NCI-H460 (cell line): Measurements from ENCODE around the gene NPR2. TPM values are rescaled to one million over a fixed set of nuclear protein-coding genes. Genes with fewer than 3 reads are reported as not detected.
A peak's percentile ranks its signal among the peaks of the same experiment; 100 is the strongest.

ENCODE experiments used
- DNase-seq: peaks from one replicate; pipeline ENCODE4 v3.0.0-alpha.2; 2016; ENCODE audit warnings: low read depth; ENCODE audit errors: extremely low read depth
- total RNA-seq: library from RNA; depleted of rRNA; stranded (reverse); fragments of >200 nt; shearing (Covaris generic); gene quantifications from 2 replicates; pipeline ENCODE4 v1.2.3, GENCODE V29; 2014

The NPR2 gene
- total RNA-seq, 1 experiment from 2014 or later = 7.0 TPM

DNA sequence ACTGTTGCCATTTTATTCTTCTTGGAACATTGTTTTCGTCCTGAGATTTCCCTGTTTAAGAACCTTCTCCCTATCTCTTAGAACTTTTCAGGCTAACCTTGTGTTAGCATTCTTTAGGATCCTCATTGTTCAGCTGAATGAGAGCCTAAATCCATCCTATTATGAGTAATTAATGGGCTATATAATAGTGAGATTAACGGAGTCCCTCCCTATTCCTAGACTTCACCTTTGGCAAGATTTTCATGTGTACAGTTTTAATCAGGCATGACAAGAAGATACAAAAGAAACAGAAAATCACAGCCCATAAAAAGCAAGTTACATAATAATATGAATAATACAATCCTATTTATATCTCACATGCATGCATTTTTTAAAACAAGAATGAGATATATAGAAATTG is 28.2 kb upstream of the NPR2 start:
- no peak for DNase-seq

DNA sequence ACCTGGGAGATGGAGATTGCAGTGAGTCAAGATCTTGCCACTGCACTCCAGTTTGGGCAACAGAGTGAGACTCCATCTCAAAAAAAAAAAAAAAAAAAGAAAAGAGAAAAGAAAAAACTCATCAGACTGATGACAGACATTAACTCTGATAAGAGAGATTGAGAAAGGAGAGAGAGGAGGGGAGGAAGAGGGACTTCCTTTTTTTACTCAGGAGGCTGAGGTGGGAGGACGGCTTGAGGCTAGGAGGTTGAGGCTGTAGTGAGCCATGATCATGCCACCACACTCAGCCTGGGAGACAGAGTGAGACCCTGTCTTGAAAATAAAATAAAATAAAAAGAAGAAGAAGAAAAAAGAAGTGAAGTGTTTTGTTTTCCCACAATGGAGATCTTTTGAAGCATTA is 27.6 kb upstream of the NPR2 start:
- DNase-seq = no peak

DNA sequence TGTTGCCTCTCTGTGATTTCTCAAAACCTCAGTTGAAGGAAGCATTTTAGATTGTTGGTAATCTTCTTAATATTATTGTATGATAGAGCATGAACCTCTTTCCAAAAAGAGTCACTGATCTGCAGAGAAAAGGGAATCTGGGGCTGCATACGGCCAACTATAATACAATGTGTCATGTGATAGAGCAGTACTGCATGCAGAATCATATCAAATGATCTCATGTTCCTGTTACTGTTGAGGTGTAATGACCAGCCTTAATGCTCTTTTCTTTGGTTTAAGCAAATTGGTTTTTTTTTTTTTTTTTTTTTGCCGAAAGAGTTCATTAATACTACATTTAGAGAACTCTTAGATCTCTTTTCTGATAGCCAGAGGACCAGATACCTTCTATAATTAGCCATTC is 24.4 kb upstream of the NPR2 start:
- no peak for DNase-seq

DNA sequence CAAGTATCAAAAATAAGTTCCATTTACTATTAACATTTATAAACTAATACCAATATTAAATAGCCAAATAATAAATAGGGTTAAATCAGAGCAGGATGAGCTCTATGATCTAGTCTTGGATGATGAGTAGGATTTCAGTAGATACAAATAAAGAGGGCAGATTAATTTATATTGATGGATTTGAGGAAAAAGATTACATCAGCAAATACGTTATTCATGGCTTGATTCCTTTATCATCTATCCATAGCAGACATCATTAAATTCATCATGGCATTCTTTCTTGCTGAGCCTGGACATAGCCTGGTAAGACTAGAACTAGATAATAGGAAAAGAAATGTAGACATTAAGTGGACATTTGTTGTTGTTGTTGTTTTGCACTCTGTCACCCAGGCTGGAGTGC is 23.9 kb upstream of the NPR2 start:
- no peak for DNase-seq

DNA sequence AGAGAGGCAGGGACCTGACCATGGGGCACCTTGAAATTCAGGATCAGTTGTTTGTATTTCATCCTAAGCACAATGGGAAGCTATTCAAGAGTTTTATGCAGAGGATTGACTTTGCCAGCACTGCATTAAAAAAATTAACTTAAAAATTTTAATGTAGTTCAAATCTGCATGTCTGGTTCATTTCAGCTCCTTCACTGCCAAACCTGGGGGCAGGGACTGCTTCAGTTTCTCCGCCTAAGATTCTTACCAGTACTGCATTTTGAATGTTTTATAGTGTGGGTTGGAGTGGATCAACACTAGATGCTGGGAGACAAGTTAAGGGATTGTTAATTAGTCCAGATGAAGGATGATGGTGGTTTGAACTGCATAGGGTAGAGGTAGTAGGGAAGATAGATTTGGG is 21.6 kb upstream of the NPR2 start:
- DNase-seq = no peak

DNA sequence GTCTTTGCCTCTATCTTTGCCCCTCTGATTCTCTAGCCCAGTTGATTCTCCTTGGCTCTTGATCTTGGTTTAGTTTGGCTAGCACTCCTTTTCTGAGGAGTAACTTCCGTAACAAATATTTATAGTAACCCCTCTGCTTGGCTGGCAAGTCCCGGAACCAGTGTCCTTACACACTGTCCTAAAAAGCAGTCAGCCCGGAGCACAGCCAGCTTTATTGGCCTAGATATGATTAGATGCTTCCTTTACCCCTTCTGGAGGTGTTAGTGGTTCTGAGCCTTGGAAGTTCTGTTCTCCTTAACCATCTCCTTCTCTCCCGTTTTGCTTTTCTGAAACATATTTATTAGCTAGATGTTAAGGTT is 20.3 kb upstream of the NPR2 start:
- DNase-seq = no peak

DNA sequence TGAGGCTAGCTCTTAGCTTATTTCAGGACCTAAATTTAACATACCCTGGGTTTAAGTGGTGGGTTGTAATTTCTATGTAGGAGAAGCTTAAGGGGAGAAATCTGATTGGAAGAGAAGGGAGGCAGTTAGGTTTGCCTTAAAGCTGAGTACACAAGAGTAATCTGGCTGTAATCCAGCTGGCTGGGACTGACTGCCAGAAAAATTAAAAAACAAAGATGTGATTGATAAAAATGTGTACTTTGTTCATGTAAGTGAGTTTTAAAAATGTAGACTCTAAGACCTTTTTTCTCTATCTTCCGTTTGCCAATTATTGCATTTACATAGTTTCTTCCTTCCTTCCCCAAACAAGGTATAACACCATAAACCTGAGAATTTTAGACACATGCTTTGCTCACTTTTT is 19.9 kb upstream of the NPR2 start:
- DNase-seq = no peak

DNA sequence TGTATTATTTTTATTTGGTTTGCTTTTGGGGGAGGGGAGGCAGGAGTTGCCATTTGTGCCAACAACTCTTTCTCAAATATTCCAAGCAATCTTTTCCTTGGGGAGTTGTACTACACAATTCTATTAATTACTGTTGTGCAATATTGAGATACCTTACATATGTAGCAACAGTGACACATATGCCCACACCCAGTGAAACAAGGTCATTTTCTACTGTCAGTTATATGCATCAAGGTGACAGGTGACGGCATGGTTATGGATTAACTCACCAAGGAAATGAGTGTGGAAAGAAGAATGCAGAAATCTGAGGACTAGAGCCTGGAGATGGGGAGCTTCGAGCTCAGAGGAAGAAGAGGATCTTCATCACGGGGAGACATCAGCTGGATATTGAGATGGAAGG is 19.4 kb upstream of the NPR2 start:
- no peak for DNase-seq

DNA sequence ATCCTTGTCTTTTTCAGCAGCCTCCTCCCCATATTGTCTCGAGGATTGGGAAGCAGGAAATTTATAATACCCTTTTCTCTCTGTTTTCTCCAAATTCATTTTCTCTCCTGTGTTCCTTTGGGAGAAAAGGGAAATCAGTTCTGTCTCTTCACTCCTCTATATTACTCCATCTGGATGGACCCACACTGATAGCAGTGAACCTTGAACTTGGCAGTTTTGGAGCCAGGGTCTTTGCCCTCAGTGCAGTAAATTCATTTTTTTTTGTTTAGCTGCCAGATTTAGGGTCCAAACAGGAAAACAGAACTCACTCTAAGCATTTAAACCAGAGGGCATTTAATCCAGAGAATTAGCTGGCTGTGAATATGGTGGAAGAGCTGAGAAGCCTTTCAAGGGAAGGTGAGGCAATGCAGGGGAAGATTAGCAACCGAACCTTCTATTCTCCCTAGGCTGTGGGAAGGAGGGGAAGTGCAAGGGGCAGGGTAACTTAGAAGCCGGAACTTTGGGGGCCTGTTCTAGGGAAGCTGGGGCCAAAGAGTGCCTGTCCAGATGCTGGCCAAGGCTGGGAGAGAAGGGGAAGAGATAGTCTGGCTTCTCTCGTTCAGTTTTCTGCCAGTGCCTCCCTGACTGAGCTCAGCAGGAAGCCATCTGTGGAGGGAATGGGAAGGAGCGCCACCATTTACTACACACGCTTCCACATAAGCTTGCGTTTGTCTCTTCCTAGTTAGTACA is 16.3 kb upstream of the NPR2 start:
- DNase-seq = no peak

DNA sequence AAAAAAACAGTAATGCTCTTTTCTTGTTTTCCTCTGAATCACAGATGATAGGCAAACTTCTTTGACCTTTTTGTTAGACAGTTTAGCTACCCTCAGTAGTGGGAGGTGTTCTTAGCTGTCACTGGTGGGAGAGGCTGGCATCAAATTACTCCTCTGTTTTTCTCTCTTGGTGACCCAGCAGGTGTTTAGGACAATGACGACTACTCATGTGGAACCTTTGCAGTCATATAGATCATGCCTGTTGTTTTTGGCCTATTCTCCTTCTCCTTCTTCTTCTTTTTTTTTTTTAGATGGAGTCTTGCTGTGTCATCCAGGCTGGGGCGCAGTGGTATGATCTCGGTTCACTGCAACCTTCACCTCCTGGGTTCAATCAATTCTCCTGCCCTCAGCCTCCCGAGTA is 15.4 kb upstream of the NPR2 start:
- DNase-seq = no peak

DNA sequence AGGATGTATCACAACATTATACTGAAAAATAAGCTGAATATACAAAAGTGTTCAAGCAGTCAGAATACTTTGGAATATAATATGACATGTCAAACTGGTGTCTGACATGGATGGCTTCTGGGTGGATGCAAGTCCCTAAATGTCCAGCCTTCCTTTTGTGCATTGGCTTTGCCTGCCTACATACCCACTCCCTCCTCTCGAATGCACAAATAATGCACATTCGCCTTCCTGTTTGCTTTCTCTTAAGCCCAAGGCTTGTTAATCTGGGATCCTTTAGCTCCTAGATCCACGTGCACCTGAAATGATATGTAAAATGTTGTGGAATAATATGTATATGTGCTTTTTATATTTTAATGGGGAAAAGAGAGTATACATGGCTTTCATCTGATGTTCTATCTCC is 12.9 kb upstream of the NPR2 start:
- DNase-seq = no peak

DNA sequence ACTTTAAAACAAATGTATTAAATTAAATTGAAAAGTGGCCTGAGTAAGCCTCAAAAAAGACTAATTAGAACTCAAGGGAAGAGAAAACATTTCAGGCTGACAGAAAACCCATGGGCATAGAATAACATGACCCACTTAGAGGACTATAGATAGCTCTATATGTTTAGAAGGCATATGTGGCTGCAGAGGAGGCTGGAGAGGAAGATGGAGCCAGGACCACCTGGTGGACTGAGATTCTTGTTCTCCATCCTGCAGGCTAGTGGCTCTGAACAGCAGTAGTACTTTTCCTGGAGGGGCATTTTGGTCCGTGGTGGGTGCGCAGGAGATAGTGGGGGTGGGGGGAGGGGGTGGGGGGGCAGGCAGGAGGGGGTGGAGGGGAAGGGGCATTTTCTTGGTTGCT is 10.3 kb upstream of the NPR2 start:
- DNase-seq = no peak

DNA sequence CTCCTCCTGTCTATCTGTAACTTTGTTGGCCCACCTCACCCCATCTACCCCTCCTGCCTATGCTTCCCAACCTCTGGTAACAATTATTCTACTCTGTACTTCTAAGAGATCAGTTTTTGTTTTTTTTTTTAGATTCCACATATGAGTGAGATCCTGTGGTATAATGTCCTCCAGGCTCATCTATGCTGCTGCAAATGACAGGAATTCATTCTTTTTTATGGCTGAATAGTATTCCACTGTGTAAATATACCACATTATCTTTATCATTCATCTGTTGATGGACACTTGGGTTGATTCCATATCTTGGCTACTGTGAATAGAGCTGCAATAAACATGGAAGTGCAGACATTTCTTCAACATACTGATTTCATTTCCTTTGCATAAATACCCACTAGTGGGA is 8.0 kb upstream of the NPR2 start:
- no peak for DNase-seq

DNA sequence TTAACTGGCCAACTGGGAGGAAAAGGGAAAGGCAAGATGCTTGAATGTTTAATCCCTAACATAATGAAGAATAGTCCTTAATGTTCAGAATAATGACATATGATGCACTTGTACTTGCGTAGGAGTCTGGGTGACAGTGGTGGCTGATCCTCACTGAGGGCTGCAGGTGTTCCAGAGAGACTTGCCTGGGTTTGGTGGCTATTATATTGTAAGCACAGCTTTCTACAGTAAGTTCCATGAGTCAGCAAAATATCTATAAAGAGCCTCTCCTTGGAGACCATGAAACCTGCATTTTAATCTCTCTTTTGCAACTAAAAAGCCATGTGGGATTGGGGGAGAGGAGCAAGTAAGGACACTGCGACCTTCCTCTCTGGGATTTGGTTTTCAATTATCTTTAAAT is 1.9 kb upstream of the NPR2 start:
- no peak for DNase-seq

DNA sequence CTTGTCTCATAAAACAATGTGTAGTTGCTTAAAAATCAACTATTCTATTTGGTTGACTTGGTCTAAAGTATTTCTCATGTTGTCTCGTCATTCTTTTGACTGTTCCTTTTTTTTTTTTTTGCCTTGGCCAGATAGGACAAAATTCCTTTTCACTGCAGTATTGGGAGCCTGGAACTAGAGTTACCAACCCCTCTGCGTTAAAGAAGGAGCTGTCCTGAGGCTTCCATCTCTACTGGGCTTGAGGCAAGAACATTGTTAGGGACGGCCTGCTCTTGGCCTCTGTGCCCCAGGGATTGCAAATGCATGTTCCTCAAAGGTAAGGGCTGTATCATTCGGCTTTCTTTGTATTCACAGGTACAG is 1.4 kb upstream of the NPR2 start:
- DNase-seq = no peak

DNA sequence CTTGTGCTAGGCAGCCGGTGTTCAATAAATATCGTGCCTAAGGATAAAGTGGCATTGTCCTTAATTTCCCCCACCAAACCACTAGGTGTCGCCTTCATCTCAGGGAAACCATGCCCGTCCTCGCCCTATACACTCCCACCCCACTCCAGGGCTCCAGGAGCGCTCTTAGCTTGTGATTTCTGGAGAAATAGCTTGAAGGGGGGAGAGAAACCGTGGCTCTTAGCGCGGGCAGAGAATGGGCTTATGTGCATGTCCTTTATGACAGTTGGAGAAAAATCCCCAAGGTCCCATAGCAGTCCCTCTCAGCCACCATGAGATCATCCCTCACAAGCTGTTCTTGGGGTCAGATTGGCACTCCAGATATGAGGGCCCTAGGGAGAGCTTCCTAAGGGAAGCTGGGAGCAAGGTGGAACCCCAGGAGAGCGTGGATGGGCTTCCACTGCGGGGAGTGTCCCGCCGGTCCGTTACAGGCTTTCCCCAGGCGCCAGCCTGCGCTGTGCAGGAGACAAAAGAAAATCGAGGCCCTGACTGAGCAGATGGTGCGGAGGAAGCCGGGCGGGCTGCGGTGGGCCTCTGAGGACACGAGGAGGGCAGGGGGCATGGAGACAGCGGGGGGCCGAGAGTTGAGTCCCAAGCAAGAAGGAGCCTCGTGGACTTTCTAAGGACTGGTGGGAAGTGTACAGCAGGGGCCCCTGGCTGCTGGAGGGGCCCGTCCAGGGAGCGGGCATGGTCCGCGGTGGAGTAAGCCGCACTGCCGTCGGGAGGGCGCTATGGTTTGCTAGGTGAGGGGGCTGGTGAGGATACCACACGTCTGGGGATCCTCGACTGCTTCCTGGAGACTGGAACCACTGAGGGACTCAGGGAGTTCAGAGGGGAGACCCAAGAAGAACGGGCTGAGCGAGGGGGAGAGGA is 750 bp upstream of the NPR2 start:
- peak; percentile 57 for DNase-seq

DNA sequence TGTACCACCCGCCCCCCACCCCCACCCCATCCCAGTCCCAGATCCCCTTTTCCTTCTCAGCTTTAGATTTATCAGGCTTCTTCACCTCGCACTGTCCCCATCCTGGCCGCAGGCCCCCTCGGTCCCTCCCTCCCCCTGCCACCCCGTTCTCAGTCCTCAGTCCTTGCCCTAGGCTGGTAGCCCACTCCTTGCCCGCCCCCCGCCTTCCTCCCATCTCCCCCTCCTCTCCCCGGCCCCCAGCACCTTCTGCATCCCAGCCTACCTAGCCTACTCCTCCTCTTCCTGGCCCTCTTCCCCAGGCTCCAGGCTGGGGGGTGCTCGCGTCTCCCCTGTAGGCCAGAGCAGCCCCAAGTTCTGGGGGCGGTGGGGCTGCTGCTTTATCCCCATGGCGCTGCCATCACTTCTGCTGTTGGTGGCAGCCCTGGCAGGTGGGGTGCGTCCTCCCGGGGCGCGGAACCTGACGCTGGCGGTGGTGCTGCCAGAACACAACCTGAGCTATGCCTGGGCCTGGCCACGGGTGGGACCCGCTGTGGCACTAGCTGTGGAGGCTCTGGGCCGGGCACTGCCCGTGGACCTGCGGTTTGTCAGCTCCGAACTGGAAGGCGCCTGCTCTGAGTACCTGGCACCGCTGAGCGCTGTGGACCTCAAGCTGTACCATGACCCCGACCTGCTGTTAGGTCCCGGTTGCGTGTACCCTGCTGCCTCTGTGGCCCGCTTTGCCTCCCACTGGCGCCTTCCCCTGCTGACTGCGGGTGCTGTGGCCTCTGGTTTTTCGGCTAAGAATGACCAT is 828 bp downstream of the NPR2 start:
- no peak for DNase-seq

DNA sequence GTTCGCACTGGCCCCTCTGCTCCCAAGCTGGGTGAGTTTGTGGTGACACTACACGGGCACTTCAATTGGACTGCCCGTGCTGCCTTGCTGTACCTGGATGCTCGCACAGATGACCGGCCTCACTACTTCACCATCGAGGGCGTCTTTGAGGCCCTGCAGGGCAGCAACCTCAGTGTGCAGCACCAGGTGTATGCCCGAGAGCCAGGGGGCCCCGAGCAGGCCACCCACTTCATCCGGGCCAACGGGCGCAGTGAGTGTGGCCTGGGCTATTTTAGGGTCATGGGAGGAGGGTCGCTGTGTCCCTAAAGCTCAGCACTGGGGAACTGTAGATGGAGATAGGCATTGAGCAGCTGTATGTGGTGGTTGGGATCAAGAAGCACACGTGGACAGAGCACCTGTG is 1.4 kb downstream of the NPR2 start:
- no peak for DNase-seq

DNA sequence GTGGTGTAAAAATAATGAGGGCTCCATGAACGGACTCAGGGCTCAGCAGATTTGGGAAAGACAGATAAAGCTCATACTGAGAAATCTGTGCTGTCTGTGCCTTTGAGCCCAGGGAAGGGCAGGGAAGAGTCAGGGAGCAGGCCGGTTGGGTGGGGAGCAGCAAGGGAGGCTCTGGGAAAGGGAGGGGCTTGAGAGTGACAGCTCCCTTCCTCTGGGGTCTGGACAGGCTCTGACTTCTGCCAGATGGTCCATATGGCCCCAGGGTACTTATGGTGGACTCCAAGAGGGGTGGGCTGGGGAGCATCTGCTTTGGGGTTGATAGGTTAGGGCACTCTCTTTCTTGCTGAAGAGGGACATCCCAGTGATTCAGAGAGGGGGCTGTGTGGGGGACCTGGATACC is 2.1 kb downstream of the NPR2 start:
- no peak for DNase-seq

DNA sequence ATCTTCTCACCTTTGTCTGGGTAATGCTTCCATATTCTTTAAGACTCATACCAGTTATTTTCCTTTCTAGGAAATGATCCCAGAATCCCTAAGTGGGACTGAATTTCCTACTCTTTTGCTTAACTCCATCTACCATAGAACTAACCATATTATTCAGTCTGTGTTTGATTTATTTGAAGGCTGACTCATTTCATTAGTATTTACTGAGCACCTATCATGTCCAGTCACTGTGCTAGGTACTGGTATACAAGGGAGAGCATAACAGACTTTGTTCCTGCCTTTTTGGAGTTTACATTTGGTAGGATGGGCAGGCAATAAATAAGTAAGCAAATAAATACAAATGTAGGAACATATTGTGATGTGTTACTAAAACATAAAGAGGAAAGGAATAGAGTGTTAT is 4.3 kb downstream of the NPR2 start:
- DNase-seq = no peak

DNA sequence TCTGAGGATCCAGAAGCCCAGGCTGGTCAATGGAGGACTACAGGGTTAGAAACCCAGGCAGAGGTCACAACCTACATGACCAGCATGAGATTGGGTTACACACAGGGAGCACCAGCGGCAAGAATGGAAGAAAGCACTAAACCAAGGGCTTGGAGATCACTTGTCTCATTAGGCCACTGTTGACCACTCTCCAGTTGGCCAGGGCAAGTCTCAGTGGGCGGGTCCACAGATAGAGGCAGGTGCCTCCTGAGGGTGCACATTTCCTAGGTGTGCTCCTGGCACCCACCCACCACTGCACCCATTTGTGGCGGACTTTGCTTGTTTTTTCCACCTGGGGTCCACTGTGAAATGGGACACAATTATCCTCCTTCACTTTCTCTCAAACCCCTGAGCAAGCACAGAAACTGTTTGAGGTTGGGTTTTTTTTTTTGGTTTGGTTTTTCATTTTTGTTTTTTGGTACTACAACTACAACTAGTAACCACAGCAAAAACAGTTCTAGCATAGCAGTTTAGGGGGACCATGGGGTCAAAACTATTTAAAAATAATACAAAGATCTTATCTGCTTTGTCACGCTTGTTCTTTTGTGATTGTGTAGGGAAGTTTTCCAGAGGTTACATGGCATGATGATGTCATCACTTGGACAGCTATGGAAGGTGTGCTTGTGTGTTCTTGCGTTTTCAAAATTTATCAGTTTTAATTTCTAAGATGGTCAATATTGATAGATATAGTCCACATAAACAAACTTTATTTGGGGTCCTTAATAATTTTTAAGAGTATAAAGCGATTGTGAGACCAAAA is 6.1 kb downstream of the NPR2 start:
- DNase-seq = no peak
